Vagina (tissue), 2 donors: ENCODE results near the gene RBM25. TPM values are rescaled to one million over a fixed set of nuclear protein-coding genes. Genes with fewer than 3 reads are reported as not detected.
A peak's percentile ranks its signal among the peaks of the same experiment; 100 is the strongest.

Source experiments
- DNase-seq, 2 donors: peaks; one replicate each; pipeline ENCODE4 v3.0.0-alpha.2; 2017; ENCODE audit errors: extremely low spot score in 2 of 2
- H3K27ac ChIP-seq: fragments of 200-600 bp; sonication (generic); one replicate; pipeline ENCODE4 v1.5.1; 2019
- H3K27me3 ChIP-seq: fragments of 200-600 bp; sonication (generic); one replicate; pipeline ENCODE4 v1.5.1; 2019
- H3K36me3 ChIP-seq, 2 donors: fragments of 200-600 bp; sonication (generic); one replicate each; pipeline ENCODE4 v1.5.1; 2017 to 2019
- H3K4me1 ChIP-seq: fragments of 200-600 bp; sonication (generic); one replicate; pipeline ENCODE4 v1.5.1; 2019
- H3K4me3 ChIP-seq, 2 donors: fragments of 200-600 bp; sonication (generic); 1 replicate in 1 of 2; 2 replicates in 1 of 2; pipeline ENCODE4 v1.5.1; 2016 to 2019
- H3K9me3 ChIP-seq: fragments of 200-600 bp; sonication (generic); one replicate; pipeline ENCODE4 v1.5.1; 2019
- CTCF ChIP-seq, 3 experiments: fragments of 450-650 bp in 2 of 3; fragments of 200-600 bp in 1 of 3; sonication (generic) in 1 of 3; IDR thresholded peaks; one replicate each; pipeline ENCODE4 v1.5.1; 2017 to 2019; ENCODE audit warnings: antibody characterized with exemption in 3 of 3, mild to moderate bottlenecking in 2 of 3, moderate library complexity in 2 of 3
- POLR2A ChIP-seq, 2 donors: fragments of 450-650 bp; IDR thresholded peaks; one replicate each; pipeline ENCODE4 v1.6.1; 2017; ENCODE audit warnings: antibody characterized with exemption in 2 of 2, mild to moderate bottlenecking in 2 of 2, moderate library complexity in 2 of 2
- POLR2AphosphoS5 ChIP-seq, 2 donors: sonication (generic); formaldehyde crosslinking; IDR thresholded peaks; one replicate each; pipeline ENCODE4 v1.9.0; 2017; ENCODE audit warnings: antibody characterized with exemption in 2 of 2, mild to moderate bottlenecking in 2 of 2, low read depth in 1 of 2; ENCODE audit not compliant: insufficient read depth in 1 of 2
- intact Hi-C: fragments of 100-400 bp; cut with DNase I; formaldehyde crosslinking; loops from one replicate; pipeline ENCODE4 v1.15.1; 2023
- small RNA-seq: library from RNA; depleted of rRNA; stranded (forward); fragments of <200 nt; gene quantifications from one replicate; pipeline ENCODE3, GENCODE V24; 2016
- total RNA-seq: library from RNA; depleted of rRNA; stranded (reverse); fragments of >200 nt; gene quantifications from one replicate; pipeline ENCODE4 v1.2.3, GENCODE V29; 2016

The RBM25 gene
- total RNA-seq, 1 donor from 2014 or later = 58.2 TPM

- H3K4me1 ChIP-seq = no peaks in the 10 kb centered on the region
- peaks cover 0 to 45% of the 10 kb centered on the region in 2 donors for H3K36me3 ChIP-seq
- no peaks in the 10 kb centered on the region for H3K27me3 ChIP-seq
- no peak overlapping the region for H3K4me3 ChIP-seq
- TF ChIP-seq POLR2AphosphoS5 (IDR thresholded peaks at IDR 0.05; ENCODE audit: insufficient read depth in 1 of 2, low read depth in 1 of 2) (no peak), CTCF (IDR thresholded peaks at IDR 0.05) (peak in 2 of 3 experiments; percentile 20 to 26), POLR2A (IDR thresholded peaks at IDR 0.05) (no peak)
- H3K27ac ChIP-seq = no peak overlapping the region
- intact Hi-C loops = loop anchor here (5.0 to 10.0 kb wide), 2 partner anchors 112 to 299 kb away; no protein-coding TSS in a partner anchor
- H3K9me3 ChIP-seq = no peaks in the 10 kb centered on the region
- DNase-seq = peak in 1 of 2 donors; percentile 8
These were observed 114.9 kb downstream of the RBM25 start for GRCh38 chr14:73173092-73173735.

Small RNAs within 50 kb of the gene (small RNA-seq; reads per million reads assigned to genes)
- gene RN7SL586P = not detected

Other genes with a start within 250 kb of the RBM25 start
- not detected for gene DPF3, start 164.4 kb upstream of the RBM25 start, total RNA-seq
- 14.2 TPM for gene DCAF4, start 132.1 kb upstream of the RBM25 start, total RNA-seq
- gene ZFYVE1, start 31.4 kb upstream of the RBM25 start, total RNA-seq = 19.2 TPM
- gene PSEN1, start 78.0 kb downstream of the RBM25 start, total RNA-seq = 47.1 TPM
- gene PAPLN, start 179.0 kb downstream of the RBM25 start, total RNA-seq = 16.2 TPM